ENCODE results near the gene BDH1.
"Not testable (repeated sequence)": the region's sequence is repeated elsewhere in the genome, so short reads cannot be mapped to it uniquely, and the experiment has no call there.

Gene BDH1

GRCh38 chr3:197484204-197484901 is 71.4 kb downstream of the BDH1 start:
- no peak for DNase-seq (ENCODE audit: low read depth)

GRCh38 chr3:197482001-197482400 is 73.8 kb downstream of the BDH1 start:
- no peak for DNase-seq (ENCODE audit: low read depth)

DNA sequence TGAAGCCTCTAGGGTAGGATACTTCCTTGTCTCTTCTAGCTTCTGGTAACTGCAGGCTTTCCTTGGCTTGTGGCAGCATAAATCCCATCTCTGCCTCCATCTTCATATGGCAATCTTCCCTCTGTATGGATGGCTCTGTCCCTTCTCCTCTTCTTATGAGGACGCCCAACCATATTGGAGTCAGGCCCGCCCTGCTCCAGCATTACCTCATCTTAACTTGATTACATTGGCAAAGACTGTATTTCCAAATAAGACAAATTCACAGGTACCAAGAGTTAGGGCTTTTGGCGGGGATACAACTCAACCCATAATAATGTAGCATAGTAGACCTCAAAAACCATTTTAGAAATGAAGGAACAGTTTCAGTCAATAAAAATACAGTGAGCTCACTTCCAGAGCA is 75.4 kb downstream of the BDH1 start:
- no peak for DNase-seq (ENCODE audit: low read depth)

DNA sequence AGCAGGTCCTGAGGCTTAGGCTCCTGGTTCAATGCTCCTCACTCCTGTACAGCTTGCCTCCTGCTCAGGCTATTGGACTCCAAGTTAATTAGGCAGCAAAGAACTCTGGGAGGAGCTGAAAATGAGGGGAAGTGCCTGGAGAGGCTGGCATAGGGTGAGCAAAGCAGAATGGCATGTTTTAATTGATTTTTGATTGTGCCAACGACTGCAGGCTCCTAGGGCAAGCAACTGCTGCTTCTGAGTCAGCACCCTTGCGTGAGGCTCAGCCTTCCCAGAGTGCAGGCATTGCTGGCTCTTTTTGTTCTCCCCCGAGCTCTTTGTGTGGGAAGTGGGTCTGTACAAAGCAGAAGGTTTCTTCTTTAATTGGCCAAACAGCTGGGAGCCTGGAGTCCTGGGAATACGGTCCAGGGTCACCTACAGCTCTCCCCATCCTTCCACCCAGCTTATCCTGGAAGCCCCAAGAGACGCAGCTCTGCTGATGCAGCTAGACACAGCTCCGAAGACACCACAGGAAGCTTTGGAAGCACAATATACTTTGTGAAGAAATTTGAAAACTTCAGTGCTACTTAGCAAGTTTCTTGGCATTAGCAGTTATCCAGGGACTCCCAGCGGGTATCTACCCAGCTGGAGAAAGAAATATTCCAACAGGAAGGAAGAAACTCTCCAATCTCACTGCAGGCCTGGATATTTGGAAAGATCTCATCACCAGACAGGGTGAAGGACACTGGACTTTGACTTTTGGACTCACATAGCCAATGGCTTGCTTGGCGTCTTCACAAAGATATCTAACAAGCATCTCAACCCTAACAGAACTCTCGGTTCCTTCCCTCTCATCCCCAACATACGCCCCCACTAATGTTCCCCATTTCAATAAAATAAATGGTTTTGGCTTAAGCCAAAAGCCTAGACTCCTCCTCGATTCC is 76.8 kb downstream of the BDH1 start:
- no peak for DNase-seq (ENCODE audit: low read depth)

DNA sequence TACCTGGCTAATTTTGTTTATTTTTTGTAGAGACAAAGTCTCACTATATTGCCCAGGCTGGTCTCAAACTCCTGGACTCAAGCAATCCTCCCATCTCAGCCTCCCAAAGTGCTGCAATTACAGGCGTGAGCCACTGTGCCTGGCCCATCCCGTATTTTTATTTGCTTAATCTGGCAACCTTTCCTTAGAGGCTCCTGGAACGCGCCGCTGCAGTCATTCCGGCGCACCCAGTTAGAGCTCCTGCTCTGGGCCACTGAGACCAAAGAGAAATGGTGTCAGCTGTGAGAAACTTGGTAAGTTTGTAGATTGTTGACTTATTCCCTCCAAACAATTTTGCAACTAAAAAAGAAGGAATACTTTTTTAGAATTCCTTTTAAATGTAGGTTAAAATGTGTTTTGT is 78.0 kb downstream of the BDH1 start:
- not testable (repeated sequence) for DNase-seq (ENCODE audit: low read depth)

DNA sequence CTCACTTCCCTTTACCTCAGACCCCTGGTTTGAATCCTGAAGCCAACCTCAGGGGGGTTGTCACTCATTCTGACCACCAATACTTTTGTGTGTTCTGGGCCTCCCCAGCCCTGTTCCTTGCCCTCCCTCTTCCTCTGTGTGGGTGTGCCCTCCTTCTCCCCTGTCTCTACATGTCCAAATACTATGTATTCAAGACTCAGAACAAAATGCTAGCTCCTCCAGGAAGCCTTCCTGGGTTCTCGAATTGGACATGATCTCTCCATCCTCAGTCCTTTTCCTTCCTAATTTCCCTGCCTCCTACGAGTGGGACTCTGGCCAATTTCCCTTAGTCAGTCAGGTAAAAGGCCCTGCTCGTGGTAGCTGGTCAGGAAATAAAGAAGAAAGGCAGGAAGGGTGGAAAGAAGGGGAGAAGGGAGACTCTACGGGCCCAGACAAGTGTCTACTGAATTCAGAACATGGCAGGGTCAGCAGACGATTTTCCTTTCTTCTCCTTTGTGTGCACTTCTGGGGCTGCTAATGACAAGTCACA is 79.7 kb downstream of the BDH1 start:
- no peak for DNase-seq (ENCODE audit: low read depth)

DNA sequence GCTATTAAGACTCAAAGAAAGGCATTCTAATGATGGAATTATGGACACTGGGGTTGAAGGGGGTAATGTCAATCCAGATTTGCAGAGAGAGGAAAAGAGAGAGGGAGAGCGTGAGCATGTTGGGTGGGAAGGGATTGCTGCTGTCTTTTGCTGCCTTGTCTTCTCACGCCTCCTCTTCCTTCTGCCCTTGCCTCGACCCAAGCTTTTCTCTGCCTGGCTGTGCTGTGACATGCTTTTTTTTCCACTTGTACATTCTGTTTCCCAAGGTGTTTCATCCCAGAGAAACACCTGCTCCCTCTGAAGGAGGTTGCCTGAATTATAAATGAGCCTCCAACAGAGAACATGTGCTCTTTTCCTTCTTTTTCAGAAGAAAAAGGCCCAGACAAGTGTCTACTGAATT is 80.3 kb downstream of the BDH1 start:
- DNase-seq (ENCODE audit: low read depth), result no peak

DNA sequence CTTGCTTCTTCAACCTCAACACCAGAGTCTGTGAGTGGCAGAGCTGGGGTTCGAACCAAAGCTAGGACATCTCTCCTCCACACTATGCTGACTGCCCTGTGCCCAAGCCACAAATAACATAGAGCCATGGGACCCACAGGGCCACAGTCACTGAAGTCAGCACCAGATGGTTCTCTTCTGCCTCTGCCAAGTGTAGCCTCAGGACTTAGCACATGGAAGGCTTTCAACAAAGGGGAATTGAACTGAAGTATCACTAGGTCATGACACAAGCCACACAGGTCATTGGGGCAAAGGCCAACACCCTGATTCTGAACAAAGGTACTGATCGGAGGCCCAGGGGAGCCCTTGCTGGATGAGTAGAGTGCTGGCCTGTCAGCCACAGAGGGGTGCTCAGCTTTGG is 83.6 kb downstream of the BDH1 start:
- no peak for DNase-seq (ENCODE audit: low read depth)

DNA sequence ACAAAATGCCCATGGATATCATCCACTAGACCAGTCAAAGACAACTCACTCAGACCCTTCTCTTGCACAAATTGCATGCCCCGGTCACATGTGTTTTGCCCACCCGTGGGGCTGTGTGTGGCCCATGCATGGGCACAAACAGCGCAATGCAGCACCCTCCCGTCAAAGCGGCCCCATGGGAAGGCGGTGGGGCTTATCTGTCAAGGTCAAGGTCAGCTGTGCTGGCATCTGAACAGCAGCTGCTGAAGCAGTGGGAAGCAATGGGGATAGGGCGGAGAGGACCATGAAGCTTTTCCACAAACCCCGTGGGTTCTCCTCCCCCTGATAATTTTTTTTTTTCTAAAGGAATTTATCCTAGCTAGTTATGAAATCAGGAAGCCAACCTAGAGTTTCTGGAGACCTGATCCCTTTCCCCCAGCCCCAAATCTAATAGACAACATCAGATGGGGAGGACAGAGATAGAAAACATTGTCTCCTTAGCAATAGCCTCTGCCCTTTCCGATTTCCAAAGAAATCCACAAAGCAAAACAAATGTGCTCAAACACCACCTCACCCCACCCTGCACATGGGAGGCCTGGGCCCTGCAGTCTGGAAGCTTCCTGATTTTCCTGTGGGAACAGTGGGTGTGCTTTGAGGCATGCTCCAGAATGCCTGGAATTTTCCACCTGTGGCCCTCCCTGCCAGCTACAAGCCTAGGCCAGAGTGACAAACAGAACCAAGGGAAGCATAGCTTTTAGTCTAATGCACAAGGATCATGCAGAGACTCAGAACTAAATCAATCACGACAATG is 84.4 kb downstream of the BDH1 start:
- DNase-seq (ENCODE audit: low read depth), result no peak

DNA sequence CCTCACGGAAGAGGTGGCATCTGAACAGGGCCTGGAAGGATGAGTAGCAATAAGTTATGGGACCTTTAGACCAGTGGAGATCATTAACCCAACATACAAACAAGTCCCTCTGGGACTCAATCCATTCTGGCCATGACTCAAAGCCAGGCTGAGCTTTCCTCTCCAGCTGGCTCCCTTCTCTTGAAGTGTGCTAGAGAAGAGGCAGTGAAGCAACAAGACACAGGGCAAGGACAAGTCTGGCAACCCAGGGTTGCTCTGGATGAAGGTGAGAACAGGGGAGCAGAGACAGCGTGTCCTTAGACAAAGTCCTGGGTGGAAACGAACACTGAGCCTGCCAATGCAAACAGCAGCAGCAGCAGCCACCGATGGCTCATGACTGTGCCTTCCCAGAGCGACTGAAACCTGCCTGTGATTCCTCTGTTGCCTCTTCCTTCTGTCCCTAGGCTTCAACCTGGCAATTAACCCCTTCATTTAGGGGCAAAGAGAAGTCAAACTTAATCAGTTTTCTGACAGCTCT is 86.8 kb downstream of the BDH1 start:
- no peak for DNase-seq (ENCODE audit: low read depth)

DNA sequence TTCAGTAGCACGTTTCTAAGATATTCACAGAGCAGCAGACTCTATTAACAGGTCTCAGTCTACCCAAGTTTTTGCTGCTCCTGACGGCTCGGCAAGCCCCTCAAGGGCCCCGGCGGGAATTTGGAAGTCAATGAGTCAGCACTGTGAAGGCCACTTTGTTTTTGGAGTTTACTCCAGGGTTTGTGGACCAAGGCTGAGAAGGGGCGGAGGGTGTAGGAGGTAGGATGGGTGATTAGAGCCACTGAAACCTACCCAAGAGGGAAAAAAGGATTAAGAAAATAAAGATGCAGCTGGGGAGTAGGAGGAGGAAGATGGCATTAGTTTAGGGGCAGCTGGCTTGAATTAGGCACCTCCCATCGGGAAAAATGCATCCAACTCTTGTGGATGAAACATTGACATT is 87.6 kb downstream of the BDH1 start:
- no peak for DNase-seq (ENCODE audit: low read depth)

- DNase-seq (ENCODE audit: low read depth), result no peak
Measured at GRCh38 chr3:197466586-197467399, 89.0 kb downstream of the BDH1 start.

DNA sequence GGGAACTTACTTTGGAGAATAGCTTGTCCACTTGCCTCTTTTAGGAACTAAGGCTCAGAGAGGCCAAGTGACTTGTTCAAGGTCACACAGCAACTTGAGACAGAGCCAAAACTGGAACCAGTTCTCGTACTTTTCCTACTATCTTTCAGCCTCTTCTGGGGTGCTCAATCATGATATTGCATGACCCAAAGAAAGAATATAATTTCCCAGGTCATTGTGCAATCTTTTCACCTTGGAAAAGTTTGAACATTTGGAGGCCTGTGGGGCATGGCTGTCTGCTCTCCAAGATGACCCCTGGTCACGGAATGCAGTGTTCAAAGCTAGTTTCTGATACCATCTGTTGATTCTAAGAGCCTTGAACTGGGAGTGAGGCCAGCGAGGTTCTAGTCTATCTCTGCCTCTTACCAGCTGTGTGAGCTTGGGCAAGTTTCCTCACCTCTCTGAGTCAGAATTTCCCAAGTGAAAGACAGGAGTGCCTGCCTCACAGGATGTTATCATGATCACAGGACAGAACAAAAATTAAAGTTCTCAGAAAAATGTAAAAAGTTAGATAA is 89.7 kb downstream of the BDH1 start:
- no peak for DNase-seq (ENCODE audit: low read depth)

DNA sequence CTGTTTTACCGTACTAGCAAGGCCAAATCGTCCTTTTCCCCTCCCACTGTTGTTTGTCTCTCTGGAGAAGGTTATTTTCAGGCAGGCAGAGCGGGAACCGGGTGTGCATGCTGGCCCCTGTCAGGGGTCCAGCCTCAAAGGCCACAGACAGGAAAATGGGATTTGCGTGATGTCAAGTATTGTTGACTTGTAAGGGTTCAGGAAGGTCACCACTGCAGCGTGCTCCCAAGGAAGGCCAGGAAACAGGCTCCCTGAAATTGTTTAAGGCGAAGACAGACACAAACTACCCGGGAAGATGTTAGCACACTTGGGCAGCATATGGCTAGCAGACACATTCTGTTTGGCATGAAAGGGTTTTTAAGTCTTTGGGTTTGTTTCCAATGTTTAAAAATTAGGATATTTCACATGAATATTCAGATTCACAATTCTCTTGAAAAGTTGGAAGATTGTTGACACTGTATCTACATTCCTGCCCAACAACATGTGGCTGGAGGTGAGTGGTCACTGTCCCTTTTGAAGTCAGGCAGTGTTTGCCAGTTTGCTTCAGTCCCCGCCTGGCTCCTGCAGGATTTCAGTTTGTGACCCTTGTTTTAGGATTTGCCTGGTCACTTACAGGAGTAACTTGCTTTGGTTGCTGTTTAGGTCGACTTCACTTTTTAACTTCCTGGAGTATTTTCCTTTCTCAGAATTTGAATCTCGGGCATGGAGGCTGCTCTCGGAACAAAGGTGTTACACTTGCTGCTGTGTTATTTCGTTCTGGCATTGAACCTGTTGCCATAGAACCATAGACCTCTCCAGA is 90.4 kb downstream of the BDH1 start:
- DNase-seq (ENCODE audit: low read depth), result no peak

GRCh38 chr3:197464794-197465193 is 91.0 kb downstream of the BDH1 start:
- no peak for DNase-seq (ENCODE audit: low read depth)

GRCh38 chr3:197463279-197463678 is 92.5 kb downstream of the BDH1 start:
- no peak for DNase-seq (ENCODE audit: low read depth)

- DNase-seq (ENCODE audit: low read depth), result no peak
Measured at GRCh38 chr3:197462808-197463207, 93.0 kb downstream of the BDH1 start.

DNA sequence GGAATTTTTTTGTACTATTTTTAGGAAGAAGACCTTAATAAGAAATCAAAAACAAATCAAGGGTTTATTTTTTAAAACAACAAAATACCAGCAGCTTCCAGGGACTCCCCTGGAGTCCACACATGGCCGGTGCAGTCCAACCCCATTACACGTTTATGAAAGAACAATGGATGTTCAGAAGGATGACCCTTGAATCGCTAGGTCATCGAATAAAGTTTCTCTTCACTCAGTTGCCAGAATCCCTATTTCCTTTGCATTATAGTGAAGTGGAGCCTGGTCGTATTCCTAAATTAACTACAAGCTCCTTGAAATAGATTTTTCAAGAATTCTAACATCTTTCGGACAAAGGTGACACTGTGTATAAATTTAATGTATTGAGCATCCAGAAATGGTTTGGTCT is 95.1 kb downstream of the BDH1 start:
- DNase-seq (ENCODE audit: low read depth), result no peak

- DNase-seq (ENCODE audit: low read depth), result no peak
Measured at GRCh38 chr3:197460002-197460401, 95.8 kb downstream of the BDH1 start.
